ENCODE measurements around the gene P2RX4.

DNA sequence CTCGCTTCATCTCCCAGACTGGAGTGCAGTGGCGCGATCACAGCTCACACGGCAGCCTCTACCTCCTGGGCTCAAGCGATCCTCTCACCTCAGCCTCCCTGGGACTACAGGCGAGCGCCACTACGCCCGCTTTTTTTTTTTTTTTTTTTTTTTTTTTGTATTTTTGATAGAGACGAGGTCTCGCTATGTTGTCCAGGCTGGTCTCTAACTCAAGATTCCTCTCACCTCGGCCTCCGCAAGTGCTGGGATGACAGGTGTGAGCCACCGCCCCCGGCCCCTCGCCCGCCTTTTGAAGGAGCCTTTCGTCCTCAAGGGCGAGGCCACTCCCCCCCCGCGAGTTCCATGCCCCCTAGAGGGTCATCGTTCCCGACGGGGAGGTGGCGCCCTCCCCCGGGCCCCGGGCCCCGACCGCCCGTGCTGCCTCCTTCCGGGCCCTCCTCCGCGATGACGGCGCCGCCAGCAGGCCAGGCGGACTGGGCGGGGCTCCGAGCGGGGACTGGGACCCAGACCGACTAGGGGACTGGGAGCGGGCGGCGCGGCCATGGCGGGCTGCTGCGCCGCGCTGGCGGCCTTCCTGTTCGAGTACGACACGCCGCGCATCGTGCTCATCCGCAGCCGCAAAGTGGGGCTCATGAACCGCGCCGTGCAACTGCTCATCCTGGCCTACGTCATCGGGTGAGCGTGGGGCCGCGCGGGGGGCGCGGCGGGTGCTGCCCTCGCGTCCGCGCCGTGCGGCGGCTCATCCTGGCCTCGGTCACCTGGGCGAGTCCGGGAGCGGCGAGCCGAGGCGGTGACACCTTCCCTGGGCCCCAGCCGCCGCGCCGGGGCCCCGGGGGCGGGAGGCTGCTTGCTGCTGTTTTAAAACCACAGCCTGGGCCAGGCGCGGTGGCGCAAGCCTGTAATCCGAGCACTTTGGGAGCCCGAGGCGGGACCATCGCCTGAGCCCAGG is at the start of gene P2RX4:
- TF ChIP-seq NFIC (IDR thresholded peaks at IDR 0.05) = peak; percentile 52
- TF ChIP-seq, protein P1, sequence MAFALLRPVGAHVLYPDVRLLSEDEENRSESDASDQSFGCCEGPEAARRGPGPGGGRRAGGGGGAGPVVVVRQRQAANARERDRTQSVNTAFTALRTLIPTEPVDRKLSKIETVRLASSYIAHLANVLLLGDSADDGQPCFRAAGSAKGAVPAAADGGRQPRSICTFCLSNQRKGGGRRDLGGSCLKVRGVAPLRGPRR (CRISPR knock-in tag; IDR thresholded peaks at IDR 0.05) = no peak
- TF ChIP-seq ZNF133 (CRISPR knock-in tag; IDR thresholded peaks at IDR 0.05) = no peak
- 0 out of 2 replicates have a peak, but pooled peaks have one; percentile 6 for TF ChIP-seq MTA2 (IDR thresholded peaks at IDR 0.05; ENCODE audit: low read depth)
- 0 out of 4 replicates have a peak, but pooled peaks of 1 of the 2 experiments have one; percentile 22 for TF ChIP-seq RCOR1 (IDR thresholded peaks at IDR 0.05; ENCODE audit: borderline replicate concordance in 1 of 2, low read depth in 2 of 2, low read length in 2 of 2)
- TF ChIP-seq, protein P2, sequence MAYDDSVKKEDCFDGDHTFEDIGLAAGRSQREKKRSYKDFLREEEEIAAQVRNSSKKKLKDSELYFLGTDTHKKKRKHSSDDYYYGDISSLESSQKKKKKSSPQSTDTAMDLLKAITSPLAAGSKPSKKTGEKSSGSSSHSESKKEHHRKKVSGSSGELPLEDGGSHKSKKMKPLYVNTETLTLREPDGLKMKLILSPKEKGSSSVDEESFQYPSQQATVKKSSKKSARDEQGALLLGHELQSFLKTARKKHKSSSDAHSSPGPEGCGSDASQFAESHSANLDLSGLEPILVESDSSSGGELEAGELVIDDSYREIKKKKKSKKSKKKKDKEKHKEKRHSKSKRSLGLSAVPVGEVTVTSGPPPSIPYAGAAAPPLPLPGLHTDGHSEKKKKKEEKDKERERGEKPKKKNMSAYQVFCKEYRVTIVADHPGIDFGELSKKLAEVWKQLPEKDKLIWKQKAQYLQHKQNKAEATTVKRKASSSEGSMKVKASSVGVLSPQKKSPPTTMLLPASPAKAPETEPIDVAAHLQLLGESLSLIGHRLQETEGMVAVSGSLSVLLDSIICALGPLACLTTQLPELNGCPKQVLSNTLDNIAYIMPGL (CRISPR knock-in tag; IDR thresholded peaks at IDR 0.05) = no peak
- TF ChIP-seq, protein P3, sequence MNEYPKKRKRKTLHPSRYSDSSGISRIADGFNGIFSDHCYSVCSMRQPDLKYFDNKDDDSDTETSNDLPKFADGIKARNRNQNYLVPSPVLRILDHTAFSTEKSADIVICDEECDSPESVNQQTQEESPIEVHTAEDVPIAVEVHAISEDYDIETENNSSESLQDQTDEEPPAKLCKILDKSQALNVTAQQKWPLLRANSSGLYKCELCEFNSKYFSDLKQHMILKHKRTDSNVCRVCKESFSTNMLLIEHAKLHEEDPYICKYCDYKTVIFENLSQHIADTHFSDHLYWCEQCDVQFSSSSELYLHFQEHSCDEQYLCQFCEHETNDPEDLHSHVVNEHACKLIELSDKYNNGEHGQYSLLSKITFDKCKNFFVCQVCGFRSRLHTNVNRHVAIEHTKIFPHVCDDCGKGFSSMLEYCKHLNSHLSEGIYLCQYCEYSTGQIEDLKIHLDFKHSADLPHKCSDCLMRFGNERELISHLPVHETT (CRISPR knock-in tag; conservative IDR thresholded peaks at IDR 0.05 in 1 of 2, IDR thresholded peaks at IDR 0.05 in 1 of 2) = peak; percentile 13 to 93; a peak in 2 of 4 replicates
- TF ChIP-seq YY1 (IDR thresholded peaks at IDR 0.05; ENCODE audit: borderline replicate concordance in 1 of 3, control insufficient read depth in 1 of 3, extremely low read depth in 1 of 3, insufficient read depth in 3 of 3, insufficient read length in 1 of 3, insufficient replicate concordance in 2 of 3, low read depth in 1 of 3, low read length in 2 of 3) = peak; percentile 61 to 91 (median 88)
